Thoracic aorta (tissue), 2 donors: Measurements from ENCODE around the gene TMEM37. TPM values are rescaled to one million over a fixed set of nuclear protein-coding genes. Genes with fewer than 3 reads are reported as not detected.

Experiments used
- ATAC-seq: fragments of 150-250 bp; one replicate; pipeline ENCODE4 v1.8.0; 2017; ENCODE audit warnings: low read depth; ENCODE audit not compliant: insufficient number of reproducible peaks, low FRiP score
- DNase-seq: peaks from one replicate; pipeline ENCODE4 v3.0.0-alpha.2; 2020; ENCODE audit warnings: low spot score
- H3K27ac ChIP-seq, 2 donors: fragments of 200-600 bp; sonication (generic); 1 replicate in 1 of 2; 2 replicates in 1 of 2; pipeline ENCODE4 v1.5.1; 2016; ENCODE audit warnings: mild to moderate bottlenecking in 2 of 2, moderate library complexity in 2 of 2
- H3K27me3 ChIP-seq: fragments of 200-600 bp; sonication (generic); replicated peaks from 2 replicates; pipeline ENCODE4 v1.6.0; 2016; ENCODE audit warnings: mild to moderate bottlenecking; ENCODE audit not compliant: insufficient read depth
- H3K36me3 ChIP-seq: fragments of 200-600 bp; sonication (generic); one replicate; pipeline ENCODE4 v1.5.1; 2016
- H3K4me1 ChIP-seq, 2 donors: fragments of 200-600 bp; sonication (generic); 1 replicate in 1 of 2; 2 replicates in 1 of 2; pipeline versions ENCODE4 v1.5.1 to v1.6.0; 2016; ENCODE audit warnings: low read depth in 2 of 2, mild to moderate bottlenecking in 1 of 2; ENCODE audit not compliant: control insufficient read depth in 1 of 2
- H3K4me3 ChIP-seq: fragments of 200-600 bp; sonication (generic); 2 replicates; pipeline ENCODE4 v1.5.1; 2016; ENCODE audit warnings: mild to moderate bottlenecking
- H3K9me3 ChIP-seq: fragments of 200-600 bp; sonication (generic); 2 replicates; pipeline ENCODE4 v1.5.1; 2016
- CTCF ChIP-seq: fragments of 200-600 bp; sonication (generic); IDR thresholded peaks from one replicate; pipeline ENCODE4 v1.5.1; 2019; ENCODE audit warnings: antibody characterized with exemption
- total RNA-seq, 2 donors: library from RNA; depleted of rRNA; stranded (reverse); fragments of >200 nt; gene quantifications; one replicate each; pipeline versions ENCODE4 v1.1.0 to v1.2.3, GENCODE V29; 2016

Gene TMEM37
- total RNA-seq, 2 donors from 2014 or later = 4.9 to 12.3 TPM

- Histone ChIP-seq H3K4me3 (no peak overlapping the region), H3K4me1 (peaks cover 0 to 5% of the 10 kb centered on the region in 2 donors), H3K27ac (no peak overlapping the region), H3K9me3 (no peaks in the 10 kb centered on the region), H3K27me3 (no peaks in the 10 kb centered on the region), H3K36me3 (no peaks in the 10 kb centered on the region)
- no peak for TF ChIP-seq CTCF
- DNase-seq (no peak), ATAC-seq (no peak)
Measured at GRCh38 chr2:119423108-119423444, 8.6 kb upstream of the TMEM37 start.

GRCh38 chr2:119423811-119424210 is 7.8 kb upstream of the TMEM37 start:
- TF ChIP-seq CTCF = no peak
- Histone ChIP-seq H3K9me3 (no peaks in the 10 kb centered on the region), H3K36me3 (no peaks in the 10 kb centered on the region), H3K27me3 (no peaks in the 10 kb centered on the region), H3K4me3 (no peak overlapping the region), H3K4me1 (peaks cover 0 to 5% of the 10 kb centered on the region in 2 donors), H3K27ac (no peak overlapping the region)
- ATAC-seq = no peak
- DNase-seq = no peak

- ATAC-seq (no peak), DNase-seq (no peak)
- Histone ChIP-seq H3K36me3 (no peaks in the 10 kb centered on the region), H3K9me3 (no peaks in the 10 kb centered on the region), H3K4me1 (peaks cover 0 to 5% of the 10 kb centered on the region in 2 donors), H3K27ac (no peak overlapping the region), H3K4me3 (no peak overlapping the region), H3K27me3 (no peaks in the 10 kb centered on the region)
- no peak for TF ChIP-seq CTCF
Measured at GRCh38 chr2:119424284-119425118, 7.2 kb upstream of the TMEM37 start.

DNA sequence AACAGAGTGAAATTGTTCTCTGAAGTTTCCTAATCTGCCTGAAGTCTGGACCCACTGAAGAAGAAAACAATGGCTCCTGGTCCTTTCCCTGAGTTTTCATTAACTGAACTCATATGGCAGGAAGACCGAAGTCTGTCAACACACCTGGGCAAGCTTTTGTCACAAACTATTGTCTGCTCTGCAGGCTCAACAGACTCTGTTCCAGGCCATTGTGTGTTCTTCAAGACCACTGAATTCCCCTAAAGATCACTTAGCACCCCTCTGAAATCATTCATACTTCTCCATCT is 6.6 kb upstream of the TMEM37 start:
- no peak for TF ChIP-seq CTCF
- Histone ChIP-seq H3K27ac (no peak overlapping the region), H3K4me1 (peaks cover 0 to 5% of the 10 kb centered on the region in 2 donors), H3K27me3 (no peaks in the 10 kb centered on the region), H3K9me3 (no peaks in the 10 kb centered on the region), H3K36me3 (no peaks in the 10 kb centered on the region), H3K4me3 (no peak overlapping the region)
- ATAC-seq = no peak
- DNase-seq = no peak

DNA sequence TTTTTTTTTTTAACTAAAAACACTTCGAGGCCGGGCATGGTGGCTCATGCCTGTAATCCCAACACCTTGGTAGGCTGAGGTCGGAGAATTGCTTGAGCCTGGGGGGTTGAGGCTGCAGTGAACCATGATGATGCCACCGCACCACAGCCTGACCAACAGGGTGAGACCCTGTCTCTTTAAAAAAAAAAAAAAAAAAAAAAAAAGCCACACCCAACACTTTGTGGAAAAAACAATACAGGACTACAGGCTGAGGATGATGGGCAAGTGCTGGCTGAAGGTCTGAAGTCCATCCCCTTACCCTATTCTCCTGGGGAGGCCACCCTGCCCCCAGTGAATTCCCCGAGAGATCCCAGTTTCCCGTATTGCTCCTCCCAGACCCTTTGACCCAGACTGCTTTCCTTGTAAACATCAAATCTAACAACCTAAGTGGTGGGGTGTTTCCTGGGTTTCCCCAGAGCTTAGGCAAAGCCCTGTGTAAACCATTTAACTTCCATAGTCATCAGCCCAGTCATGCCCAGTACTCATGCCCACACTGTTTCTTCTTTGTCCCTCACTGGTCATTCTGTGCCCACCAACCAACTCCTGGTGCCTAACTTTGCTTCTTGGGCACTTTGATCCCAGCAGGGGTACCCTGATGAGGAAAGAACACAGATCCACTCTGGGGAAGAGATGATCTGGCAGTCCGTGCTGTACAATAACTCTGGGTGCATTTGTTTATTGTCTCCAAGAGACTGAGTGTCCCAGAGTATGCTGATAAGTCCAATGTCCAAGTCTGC is 5.8 kb upstream of the TMEM37 start:
- Histone ChIP-seq H3K27ac (no peak overlapping the region), H3K36me3 (no peaks in the 10 kb centered on the region), H3K4me1 (peaks cover 0 to 9% of the 10 kb centered on the region in 2 donors), H3K4me3 (no peak overlapping the region), H3K27me3 (no peaks in the 10 kb centered on the region), H3K9me3 (no peaks in the 10 kb centered on the region)
- DNase-seq = no peak
- no peak for ATAC-seq
- no peak for TF ChIP-seq CTCF
